GM12891 (cell line): ENCODE data around the gene ZNF575.

ENCODE experiments used
- POLR2A ChIP-seq: IDR thresholded peaks from 2 replicates; pipeline ENCODE4 v1.6.1; 2011; ENCODE audit warnings: low read depth, low read length, control low read depth
- POLR2AphosphoS5 ChIP-seq: IDR thresholded peaks from 2 replicates; pipeline ENCODE4 v1.6.1; 2011; ENCODE audit warnings: low read depth, low read length, control low read depth
- SPI1 ChIP-seq: IDR thresholded peaks from 2 replicates; pipeline ENCODE4 v1.6.1; 2011; ENCODE audit warnings: low read depth, low read length, control low read depth
- TAF1 ChIP-seq: IDR thresholded peaks from 2 replicates; pipeline ENCODE4 v1.6.1; 2011; ENCODE audit warnings: low read depth, low read length, control low read depth

DNA sequence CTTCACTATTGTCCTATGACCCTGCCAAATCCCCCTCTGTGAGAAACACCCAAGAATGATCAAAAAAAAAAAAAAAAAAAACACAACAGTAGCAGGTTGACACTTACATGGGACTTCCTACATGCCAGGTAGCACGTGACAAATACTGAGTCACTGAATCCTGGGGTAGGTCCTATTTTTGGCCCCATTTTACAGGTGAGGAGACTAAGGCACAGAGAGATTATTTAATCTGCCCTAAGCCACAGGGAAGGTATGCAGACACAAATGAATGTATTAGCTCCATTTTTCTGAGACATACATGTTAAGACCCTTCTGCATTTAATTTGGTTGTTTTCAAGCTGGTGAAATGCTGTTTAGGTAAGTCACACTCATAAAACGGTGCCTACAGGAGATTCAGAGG lies 15.7 kb downstream of the ZNF575 start:
- TF ChIP-seq POLR2A (no peak), TAF1 (no peak), POLR2AphosphoS5 (no peak), SPI1 (no peak)
